HEK293T (cell line): ENCODE measurements around the gene DDX11.
"Not testable (repeated sequence)": the region's sequence is repeated elsewhere in the genome, so short reads cannot be mapped to it uniquely, and the experiment has no call there.

ENCODE experiments used
- BHLHE40 ChIP-seq: fragments of 450-650 bp; IDR thresholded peaks from 2 replicates; pipeline ENCODE4 v1.6.1; 2016; ENCODE audit warnings: mild to moderate bottlenecking, moderate library complexity, borderline replicate concordance
- CTBP1 ChIP-seq: fragments of 450-650 bp; IDR thresholded peaks from 2 replicates; pipeline ENCODE4 v1.6.1; 2016; ENCODE audit warnings: borderline replicate concordance
- ELF4 ChIP-seq: fragments of 450-650 bp; IDR thresholded peaks from 2 replicates; pipeline ENCODE4 v1.6.1; 2017; ENCODE audit warnings: antibody characterized with exemption
- FOXA1 ChIP-seq: fragments of 450-650 bp; IDR thresholded peaks from 2 replicates; pipeline ENCODE4 v1.6.1; 2016; ENCODE audit warnings: mild to moderate bottlenecking
- FOXK2 ChIP-seq: fragments of 450-650 bp; IDR thresholded peaks from 2 replicates; pipeline ENCODE4 v1.6.1; 2016; ENCODE audit warnings: mild to moderate bottlenecking
- FOXM1 ChIP-seq: fragments of 450-650 bp; IDR thresholded peaks from 2 replicates; pipeline ENCODE4 v1.6.1; 2017; ENCODE audit warnings: mild to moderate bottlenecking, borderline replicate concordance
- HDGF ChIP-seq: fragments of 450-650 bp; IDR thresholded peaks from 2 replicates; pipeline ENCODE4 v1.6.1; 2017; ENCODE audit warnings: antibody characterized with exemption, borderline replicate concordance
- NFRKB ChIP-seq: fragments of 450-650 bp; IDR thresholded peaks from 2 replicates; pipeline ENCODE4 v1.6.1; 2016; ENCODE audit warnings: mild to moderate bottlenecking, moderate library complexity
- SP1 ChIP-seq: fragments of 450-650 bp; IDR thresholded peaks from 2 replicates; pipeline ENCODE4 v1.6.1; 2017
- SUZ12 ChIP-seq: fragments of 450-650 bp; IDR thresholded peaks from 2 replicates; pipeline ENCODE4 v1.6.1; 2016; ENCODE audit warnings: mild to moderate bottlenecking
- TARDBP ChIP-seq: fragments of 450-650 bp; IDR thresholded peaks from 2 replicates; pipeline ENCODE4 v1.6.1; 2016
- ZNF384 ChIP-seq: fragments of 450-650 bp; IDR thresholded peaks from 2 replicates; pipeline ENCODE4 v1.6.1; 2016

GRCh38 chr12:31096251-31097065, 22.8 kb downstream of the DDX11 start:
- TF ChIP-seq FOXM1, SP1, SUZ12, ZNF384, FOXK2, ELF4, BHLHE40, HDGF, TARDBP, FOXA1, CTBP1, NFRKB: not testable (repeated sequence)
